HG03095 (cell line): ENCODE measurements around the gene ZC3H12A.

Source experiments
- ATAC-seq: cut with Tn5 transposase; IDR thresholded peaks from one replicate; pipeline ENCODE4 v1.9.1; 2021; ENCODE audit warnings: moderate library complexity; ENCODE audit not compliant: unreplicated experiment

Gene ZC3H12A

GRCh38 chr1:37477946-37478345 is 3.6 kb downstream of the ZC3H12A start:
- no peak for ATAC-seq

GRCh38 chr1:37478451-37478881 is 4.1 kb downstream of the ZC3H12A start:
- ATAC-seq: no peak

- ATAC-seq: no peak
These were observed 4.5 kb downstream of the ZC3H12A start for GRCh38 chr1:37478890-37479254.

GRCh38 chr1:37479255-37480124 is 5.1 kb downstream of the ZC3H12A start:
- peak; percentile 32 for ATAC-seq

GRCh38 chr1:37480125-37480466 is 5.7 kb downstream of the ZC3H12A start:
- no peak for ATAC-seq

GRCh38 chr1:37480581-37481288 is 6.4 kb downstream of the ZC3H12A start:
- no peak for ATAC-seq

GRCh38 chr1:37481289-37482003 is 7.1 kb downstream of the ZC3H12A start:
- no peak for ATAC-seq

GRCh38 chr1:37482004-37482785 is 7.8 kb downstream of the ZC3H12A start:
- no peak for ATAC-seq

- no peak for ATAC-seq
These were observed 8.7 kb downstream of the ZC3H12A start for GRCh38 chr1:37482796-37483744.

- no peak for ATAC-seq
These were observed 9.4 kb downstream of the ZC3H12A start for GRCh38 chr1:37483785-37484184.

GRCh38 chr1:37484325-37485051 is 10.1 kb downstream of the ZC3H12A start:
- no peak for ATAC-seq

- ATAC-seq: no peak
These were observed 11.7 kb downstream of the ZC3H12A start for GRCh38 chr1:37485902-37486679.

- no peak for ATAC-seq
These were observed 12.6 kb downstream of the ZC3H12A start for GRCh38 chr1:37486680-37487618.

GRCh38 chr1:37487619-37487984 is 13.2 kb downstream of the ZC3H12A start:
- ATAC-seq: no peak

- ATAC-seq: no peak
These were observed 19.1 kb downstream of the ZC3H12A start for GRCh38 chr1:37493336-37494098.

GRCh38 chr1:37495875-37496274 is 21.5 kb downstream of the ZC3H12A start:
- no peak for ATAC-seq

- no peak for ATAC-seq
These were observed 23.5 kb downstream of the ZC3H12A start for GRCh38 chr1:37497832-37498231.
